ENCODE data around the gene TRIM25.

The TRIM25 gene

DNA sequence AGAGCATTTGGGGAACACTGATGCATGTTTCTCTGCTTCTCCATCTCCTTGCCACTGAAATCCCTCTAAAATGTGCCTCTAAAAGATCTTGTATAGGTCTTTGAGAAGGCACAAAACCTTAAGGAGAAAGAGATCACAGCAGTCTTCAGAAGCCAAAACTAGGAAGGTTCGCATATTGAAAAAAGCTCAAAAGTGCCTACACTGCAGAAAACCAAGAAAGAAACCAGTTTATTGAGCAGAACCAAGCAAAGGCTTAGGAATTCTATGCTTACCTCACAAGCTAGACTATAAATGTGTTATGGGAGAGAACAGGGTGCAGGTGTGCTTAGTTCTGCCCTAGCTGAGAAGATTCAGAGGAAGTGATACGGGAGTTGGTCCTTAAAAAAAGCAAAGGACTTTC lies 63.3 kb downstream of the TRIM25 start:
- no peak for DNase-seq

DNA sequence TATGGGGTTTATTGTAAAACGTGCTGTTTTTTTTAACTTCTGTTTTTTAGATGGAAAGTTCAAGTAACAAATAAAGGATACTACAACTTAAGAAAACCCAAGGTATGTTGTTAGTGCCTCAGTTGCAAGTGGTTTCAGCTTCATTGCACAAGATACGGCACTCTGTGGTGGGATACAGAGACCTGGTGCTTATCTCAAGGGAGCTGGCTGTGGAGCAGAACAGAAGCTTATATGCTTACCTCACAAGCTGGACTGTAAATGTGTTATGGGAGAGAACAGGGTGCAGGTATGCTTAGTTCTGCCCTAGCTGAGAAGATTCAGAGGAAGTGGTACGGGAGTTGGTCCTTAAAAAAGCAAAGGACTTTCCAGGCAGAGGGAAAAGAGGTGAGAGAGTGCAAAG lies 64.7 kb downstream of the TRIM25 start:
- no peak for DNase-seq

DNA sequence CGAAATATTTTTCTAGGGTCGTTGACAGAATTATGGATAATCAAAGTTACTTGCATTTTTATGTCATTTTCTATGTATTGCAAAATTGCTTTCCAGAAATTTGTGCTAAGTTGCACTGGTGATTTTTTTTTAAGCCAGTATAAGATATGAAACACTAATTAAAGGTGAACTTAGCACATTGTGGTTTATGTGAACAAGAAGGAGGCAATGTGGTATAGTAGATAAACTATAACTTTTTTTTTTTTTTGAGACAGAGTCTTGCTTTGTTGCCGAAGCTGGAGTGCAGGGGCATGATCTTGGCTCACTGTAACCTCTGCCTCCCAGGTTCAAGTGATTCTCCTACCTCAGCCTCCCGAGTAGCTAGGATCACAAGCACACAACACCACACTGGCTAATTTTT lies 66.7 kb downstream of the TRIM25 start:
- DNase-seq = no peak

DNA sequence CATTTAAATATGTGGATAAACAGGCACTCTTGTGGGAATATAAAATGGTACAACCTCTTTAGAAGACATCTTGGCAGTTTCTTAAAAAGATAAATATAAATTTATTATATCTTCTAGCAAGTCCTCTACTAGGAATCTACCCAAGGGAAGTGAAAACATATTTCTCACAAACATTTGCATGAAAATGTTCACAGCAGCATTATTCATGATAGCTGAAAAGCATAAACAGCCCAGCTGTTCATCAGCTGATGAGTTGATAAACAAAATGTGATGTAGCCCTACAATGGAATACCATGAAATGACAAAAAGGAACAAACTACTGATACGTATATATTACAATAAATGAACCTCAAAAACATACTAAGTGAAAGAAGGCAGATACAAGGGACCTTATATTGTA lies 67.9 kb downstream of the TRIM25 start:
- DNase-seq = no peak

DNA sequence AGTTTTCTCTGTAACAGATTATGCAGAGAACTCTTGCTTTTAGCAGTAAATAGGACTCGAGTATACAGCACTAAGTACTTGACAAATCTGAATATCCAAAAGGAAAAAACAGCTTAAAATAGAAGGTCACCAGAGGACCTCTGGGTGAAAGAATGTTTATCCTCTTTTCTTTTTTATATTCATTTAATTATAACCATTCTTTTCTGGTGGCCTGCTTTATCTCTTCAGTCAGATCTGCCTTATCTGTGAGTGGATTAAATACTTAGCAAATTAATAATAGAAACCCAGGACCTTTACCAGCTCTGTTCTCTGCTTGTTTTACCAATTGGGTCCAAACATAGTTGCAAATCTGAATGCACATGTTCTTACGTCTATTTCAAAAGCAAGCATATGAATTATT lies 71.3 kb downstream of the TRIM25 start:
- no peak for DNase-seq

- DNase-seq = no peak
These were observed 75.2 kb downstream of the TRIM25 start for GRCh38 chr17:56838687-56839086.

Data from stimulated activated CD8-positive, alpha-beta memory T cell treated with anti-CD3 and anti-CD28 coated beads, Interleukin-4, amount 100 ng/mL, for 48 hours (primary cell).